HG02610 (cell line): ENCODE measurements around the gene ASB6.
"Not testable (repeated sequence)": the region's sequence is repeated elsewhere in the genome, so short reads cannot be mapped to it uniquely, and the experiment has no call there.

Experiments
- ATAC-seq: cut with Tn5 transposase; IDR thresholded peaks from one replicate; pipeline ENCODE4 v1.9.1; 2021; ENCODE audit warnings: mild to moderate bottlenecking, moderate library complexity; ENCODE audit not compliant: unreplicated experiment

The ASB6 gene

DNA sequence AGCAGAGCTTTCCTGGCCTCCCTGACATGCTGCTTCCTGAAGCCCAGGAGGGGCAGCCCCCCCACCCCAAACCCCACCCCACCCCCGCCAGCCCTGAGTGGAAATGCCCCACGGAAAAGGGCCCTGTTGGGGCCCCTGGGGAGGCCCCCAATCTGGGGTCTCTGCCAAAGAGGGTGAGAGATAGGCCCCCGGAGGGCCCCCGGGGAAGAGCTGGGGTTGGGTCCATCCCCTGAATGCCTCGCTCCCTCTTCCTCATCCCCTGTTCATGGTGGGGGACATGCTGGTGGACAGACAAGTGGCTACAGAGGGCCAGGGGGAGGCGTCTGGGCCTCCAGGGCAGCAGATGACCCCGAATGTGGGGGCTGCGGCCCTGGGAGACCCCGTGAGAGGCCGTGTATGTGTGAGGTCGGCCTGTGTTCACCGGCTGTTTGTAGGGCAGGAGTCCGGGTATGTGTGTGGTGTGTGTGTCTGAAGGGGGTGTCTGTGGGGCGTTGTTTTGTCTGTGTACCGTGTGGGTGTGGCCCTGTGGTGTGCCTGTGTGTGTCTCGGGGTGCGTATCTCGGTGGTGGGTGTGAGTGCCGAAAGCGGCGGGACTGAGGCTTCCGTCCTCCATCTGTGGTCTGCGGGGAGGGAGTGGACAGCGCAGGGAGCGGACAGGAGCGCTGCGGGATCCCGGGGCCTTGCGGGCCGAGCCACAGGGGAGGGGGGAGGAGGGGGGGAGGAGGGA, 32.3 kb downstream of the ASB6 start:
- ATAC-seq: no peak

GRCh38 chr9:129608561-129609481, 33.1 kb downstream of the ASB6 start:
- no peak for ATAC-seq

- ATAC-seq: no peak
Observed at GRCh38 chr9:129607027-129607387, 34.9 kb downstream of the ASB6 start.

DNA sequence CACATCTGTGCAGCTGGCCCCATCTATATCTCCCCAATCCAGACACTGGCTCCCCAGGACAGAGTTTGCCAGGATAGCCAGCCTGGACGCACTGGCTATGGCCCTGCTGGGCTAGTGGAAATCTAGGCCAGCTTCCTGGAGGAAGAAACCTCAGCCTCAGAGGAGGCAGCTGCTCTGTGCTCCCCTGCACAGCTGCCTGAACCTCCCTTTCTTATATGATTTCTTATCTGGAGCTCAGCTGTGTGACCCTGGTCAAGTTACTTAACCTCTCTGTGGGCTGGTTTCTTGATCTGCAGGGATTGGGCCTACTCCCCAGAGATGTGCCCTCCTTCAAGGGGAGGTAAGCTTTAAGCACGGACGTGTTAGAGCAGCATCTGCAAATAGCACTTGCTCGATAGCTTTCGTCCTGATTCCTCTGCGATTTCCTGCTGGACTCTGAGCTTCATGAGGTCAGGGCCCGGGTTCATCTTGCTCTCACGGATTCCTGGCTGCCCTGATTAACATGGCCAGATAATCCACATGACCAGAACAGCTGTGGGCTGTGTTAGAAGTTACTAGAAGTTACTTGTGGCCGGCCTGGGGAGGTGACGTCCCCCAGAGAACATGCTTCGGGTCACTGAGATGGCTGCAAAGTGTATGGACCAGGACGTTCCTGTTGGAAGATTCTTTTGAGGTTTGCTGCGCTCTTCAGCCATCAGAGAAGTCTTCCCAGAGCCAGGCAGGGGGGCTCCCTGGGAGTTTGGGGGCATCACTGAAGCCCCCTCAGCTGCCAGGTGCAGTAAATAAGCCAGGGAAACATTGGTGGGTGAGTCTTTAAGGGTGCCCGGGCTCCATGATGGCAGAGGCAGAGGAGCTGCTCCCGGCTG, 35.6 kb downstream of the ASB6 start:
- ATAC-seq: no peak

DNA sequence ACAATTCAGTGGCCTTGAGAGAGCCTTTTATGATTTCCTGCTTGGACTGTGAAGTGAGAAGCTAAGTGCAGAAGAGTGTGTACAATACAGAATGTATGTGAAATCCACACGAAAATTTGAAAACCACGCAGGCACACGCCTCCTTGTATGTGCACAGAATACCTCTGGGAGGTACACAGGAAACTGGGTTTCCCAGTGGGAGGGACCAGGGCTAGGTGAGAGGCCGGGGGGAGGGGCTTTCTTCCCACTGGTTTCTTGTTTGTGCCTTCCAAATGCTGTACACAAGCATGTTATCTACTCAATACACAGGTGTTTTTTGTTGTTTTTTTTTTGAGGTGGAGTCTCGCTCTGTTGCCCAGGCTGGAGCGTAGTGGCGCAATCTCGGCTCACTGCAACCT, 37.2 kb downstream of the ASB6 start:
- ATAC-seq: no peak

DNA sequence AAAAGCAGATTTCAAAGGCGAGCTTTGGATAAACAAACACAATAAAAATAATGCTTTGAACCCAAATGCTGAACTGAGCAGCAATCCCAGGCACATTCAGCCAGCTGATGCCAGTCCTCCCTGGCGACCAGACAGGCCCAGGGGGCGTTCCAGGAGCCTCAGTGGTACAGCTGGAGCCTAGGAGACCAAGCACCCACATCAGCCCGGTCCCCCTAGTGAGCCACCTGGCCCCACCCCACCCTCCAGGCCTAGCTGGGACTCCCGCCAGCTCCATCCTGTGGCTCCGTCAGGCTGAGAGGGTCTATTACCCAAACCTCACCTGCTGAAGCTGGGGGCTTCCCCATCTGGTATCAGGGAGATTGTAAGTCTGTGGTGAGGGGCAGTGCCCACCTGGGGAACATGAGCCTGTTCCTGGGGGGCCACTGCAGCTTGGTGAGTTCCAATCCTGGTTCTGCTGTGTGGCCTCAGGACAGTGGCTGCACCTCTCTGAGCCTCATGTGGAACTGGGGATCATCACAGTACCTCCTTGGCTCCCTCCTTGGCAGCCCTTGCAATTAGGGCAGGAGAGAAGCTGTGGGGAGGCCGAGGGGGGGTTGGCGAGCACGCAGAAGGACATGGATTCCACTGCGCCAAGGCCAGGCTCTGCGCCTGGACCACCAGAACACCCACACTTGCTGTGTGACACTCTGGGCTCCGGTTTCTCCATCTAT, 37.7 kb downstream of the ASB6 start:
- ATAC-seq: no peak

DNA sequence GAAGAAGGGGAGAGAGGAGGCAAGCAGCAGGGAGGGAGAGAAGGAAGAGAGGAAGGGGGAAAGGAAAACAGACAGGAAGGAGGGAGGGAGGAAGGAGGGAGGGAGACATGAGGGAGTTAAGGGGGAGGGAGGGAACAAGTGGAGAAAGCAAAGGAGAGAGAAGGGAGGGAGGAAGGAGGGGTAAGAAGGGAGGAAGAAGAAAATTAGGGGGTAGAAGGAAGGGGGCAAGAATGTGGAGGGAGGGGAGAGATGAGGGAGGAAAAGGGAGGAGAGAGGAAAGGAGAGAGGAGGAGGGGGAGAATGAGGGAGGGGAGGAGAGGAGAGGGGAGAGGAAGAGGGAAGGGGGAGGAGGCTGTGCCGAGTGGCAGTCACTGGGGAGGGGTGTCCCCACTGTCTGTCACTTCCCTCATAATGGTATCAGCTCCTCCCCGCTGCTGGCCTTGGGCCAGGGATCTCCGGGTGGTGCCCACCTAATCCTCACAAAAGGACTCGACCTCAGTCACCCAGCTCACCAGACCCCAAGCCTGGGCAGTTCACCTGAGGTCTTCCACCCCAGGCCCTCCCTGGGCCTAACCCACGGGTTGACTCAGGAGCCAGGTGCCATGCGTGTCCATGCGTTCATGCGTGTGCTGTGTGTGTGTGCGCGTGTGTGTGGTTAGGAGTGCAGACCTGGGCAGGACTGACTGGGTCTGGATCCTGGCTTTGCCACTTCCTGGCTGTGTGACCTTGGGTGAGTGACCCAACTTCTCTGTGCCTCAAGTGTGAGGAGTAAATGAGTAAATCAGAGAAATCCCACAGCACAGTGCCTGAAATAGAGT, 39.1 kb downstream of the ASB6 start:
- ATAC-seq: no peak

DNA sequence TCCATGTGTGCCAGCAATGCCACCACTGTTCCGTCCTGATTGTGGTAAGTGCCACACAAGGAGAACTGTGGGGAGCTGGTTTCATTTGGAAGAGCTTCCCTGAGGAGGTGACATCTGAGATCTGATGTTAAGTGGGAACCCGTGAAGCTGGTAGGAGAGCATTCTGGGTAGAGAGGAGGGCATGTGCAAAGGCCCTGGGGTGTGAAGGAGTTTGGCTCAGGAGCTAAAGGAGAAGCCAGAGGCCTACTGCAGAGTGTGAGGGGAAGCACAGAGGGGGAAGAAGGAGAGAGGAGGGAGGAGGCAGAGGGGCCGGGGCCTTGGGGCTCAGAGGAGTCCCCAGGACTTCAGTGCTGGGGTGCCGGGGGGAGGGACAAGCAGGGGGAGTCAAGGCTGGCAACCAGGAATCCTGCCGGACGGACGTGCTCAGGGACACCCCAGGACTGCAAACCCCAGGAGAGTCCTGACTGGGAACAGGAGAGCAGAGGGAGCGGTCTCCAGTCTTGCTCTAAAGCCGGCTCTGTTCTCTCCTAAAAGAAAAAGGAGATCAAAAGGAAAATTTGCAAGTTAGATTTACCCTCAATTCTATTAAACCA, 40.8 kb downstream of the ASB6 start:
- ATAC-seq: no peak

DNA sequence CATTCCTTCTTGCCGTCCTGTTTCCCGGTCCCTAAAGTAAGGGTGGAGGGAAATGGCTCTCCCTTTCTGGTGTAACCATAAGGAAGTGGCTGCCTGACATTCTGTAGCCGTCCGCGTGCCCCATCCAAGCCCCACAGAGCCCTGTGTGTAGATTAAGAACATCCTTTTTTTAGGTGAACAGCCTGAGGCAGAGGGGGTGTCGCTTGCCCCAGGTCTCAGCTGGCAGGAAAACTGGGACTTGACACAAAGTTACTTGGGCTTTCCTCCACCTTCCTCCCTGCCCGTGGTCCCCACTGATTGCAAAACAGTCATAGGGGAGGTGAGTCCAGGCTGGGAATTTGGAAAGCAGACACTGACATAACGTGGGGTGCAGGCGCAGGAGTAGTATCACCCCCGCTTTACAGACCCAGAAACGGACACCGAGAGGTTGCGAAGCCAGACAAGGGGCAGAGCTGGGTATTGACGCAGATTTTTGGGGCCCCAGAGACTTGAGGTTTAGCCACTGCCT, 43.8 kb downstream of the ASB6 start:
- no peak for ATAC-seq

DNA sequence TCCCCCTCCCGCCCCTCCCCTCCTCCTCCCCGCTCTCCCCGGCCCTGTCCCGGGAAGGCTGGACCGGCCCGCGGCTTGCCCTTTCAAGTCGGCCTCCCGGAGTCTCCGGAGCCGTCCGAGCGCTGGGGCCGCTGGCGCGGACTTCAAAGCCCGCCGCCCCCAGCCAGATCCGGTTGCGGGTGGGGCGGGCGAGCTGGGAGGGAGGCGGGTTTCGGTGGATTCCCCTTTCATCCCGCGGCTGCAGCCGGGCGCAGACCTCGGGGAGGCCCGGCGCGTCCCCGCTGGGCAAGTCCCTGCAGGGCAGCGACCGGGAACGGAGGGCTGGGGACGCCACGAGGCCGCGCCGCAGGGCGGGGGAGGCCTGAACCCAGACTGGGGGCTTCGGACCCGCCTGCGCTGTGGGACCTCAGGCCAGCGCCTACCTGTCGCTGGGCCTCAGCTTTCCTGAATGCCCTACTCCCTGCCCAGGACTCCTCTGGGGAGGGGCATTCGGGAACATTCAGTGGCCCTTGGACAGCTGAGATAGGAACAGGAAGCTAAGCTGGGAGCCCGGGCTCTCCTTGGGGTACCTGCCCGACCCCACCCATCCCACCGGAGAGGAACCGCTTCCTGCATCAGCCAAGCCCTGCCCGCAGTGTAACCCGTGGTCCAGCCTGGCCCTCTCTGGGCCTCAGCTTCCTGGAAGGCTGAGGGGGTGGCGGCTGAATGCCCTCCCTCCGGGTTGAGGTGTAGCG, 44.4 kb downstream of the ASB6 start:
- peak; percentile 48 for ATAC-seq

- ATAC-seq: no peak
Observed at GRCh38 chr9:129596541-129597331, 45.2 kb downstream of the ASB6 start.

- ATAC-seq: no peak
Observed at GRCh38 chr9:129595903-129596540, 45.9 kb downstream of the ASB6 start.

DNA sequence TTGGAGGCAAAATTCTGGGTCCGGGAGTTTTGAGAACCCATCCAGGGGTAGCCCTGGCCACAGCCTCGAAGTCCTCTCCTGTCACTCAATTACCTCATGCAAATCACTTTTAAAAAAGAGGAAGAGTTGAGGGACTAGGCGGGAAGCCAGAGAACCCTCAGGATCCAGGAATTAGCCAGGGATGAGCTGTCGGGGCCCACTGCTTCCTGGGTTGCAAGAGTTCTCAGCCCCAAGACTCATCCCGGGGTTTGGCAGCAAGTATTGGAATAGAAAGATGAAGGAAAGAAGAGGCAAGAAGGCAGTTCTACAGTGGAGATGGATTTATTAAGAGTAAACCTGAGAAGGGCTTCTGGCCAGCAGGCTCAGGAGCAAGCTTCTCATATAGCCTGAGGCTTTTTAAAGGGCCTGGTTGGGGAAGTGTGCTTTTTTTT, 46.6 kb downstream of the ASB6 start:
- no peak for ATAC-seq

GRCh38 chr9:129594632-129595031, 47.3 kb downstream of the ASB6 start:
- ATAC-seq: no peak

DNA sequence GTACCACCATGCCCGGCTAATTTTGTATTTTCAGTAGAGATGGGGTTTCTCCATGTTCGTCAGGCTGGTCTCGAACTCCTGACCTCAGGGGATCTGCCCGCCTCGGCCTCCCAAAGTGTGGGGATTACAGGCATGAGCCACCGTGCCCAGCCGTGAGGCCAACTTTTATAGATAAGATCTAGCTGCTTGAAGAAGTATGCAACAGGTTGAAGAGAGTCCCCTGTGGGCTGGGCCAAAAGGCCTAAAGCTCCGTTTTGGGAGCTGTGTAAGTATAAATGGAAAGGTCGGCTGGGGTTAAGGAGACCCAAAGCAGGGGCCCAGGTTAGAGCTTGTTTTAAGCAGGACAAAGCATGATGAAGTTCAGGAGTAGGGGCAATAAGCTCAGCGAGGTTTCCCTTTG, 49.2 kb downstream of the ASB6 start:
- ATAC-seq: not testable (repeated sequence)

DNA sequence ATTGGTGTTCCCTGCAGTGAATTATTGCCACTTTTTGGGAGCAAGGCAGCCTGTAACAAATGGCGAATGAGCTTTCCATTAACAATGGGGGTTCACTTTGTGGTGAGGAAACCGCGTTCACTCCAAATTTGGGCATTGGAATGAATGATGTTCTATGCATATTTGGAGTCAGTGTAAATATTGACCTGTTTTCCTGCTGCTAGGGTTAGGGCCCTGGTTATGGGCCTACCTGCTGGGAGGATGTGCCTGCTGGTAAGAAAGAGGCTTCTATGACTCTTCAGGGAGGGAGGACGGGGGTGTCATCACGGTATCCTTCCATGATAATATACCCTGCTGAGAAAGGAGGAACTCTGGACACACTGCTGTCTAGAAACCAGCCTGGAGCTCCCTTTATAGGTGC, 50.0 kb downstream of the ASB6 start:
- no peak for ATAC-seq

GRCh38 chr9:129590466-129590865, 51.5 kb downstream of the ASB6 start:
- ATAC-seq: no peak
